Sigmoid colon (tissue), 7 donors: ENCODE results near the gene VPS45. TPM values are rescaled to one million over a fixed set of nuclear protein-coding genes. Genes with fewer than 3 reads are reported as not detected.
A peak's percentile ranks its signal among the peaks of the same experiment; 100 is the strongest.

Source experiments
- DNase-seq: peaks from one replicate; pipeline ENCODE4 v3.0.0-alpha.2; 2019
- H3K27ac ChIP-seq, 4 donors: fragments of 200-600 bp; sonication (generic); one replicate each; pipeline ENCODE4 v1.5.1; 2016 to 2019; ENCODE audit warnings: mild to moderate bottlenecking in 1 of 4
- H3K27me3 ChIP-seq, 3 donors: fragments of 200-600 bp; sonication (generic); one replicate each; pipeline ENCODE4 v1.5.1; 2019; ENCODE audit warnings: mild to moderate bottlenecking in 1 of 3
- H3K36me3 ChIP-seq, 4 donors: fragments of 200-600 bp; sonication (generic); one replicate each; pipeline ENCODE4 v1.5.1; 2016 to 2019
- H3K4me1 ChIP-seq, 4 donors: fragments of 200-600 bp; sonication (generic); one replicate each; pipeline ENCODE4 v1.5.1; 2017 to 2019
- H3K4me3 ChIP-seq, 4 donors: fragments of 200-600 bp; sonication (generic); one replicate each; pipeline ENCODE4 v1.5.1; 2017 to 2019; ENCODE audit warnings: mild to moderate bottlenecking in 2 of 4, moderate library complexity in 1 of 4
- H3K9me3 ChIP-seq, 4 donors: fragments of 200-600 bp in 3 of 4; sonication (generic) in 3 of 4; one replicate each; pipeline versions ENCODE4 v1.5.1 to v1.6.1; 2013 to 2019
- CTCF ChIP-seq, 4 experiments: fragments of 450-650 bp in 3 of 4; fragments of 200-600 bp in 1 of 4; IDR thresholded peaks; one replicate each; pipeline ENCODE4 v1.5.1; 2016 to 2019; ENCODE audit warnings: antibody characterized with exemption in 4 of 4, mild to moderate bottlenecking in 3 of 4, moderate library complexity in 2 of 4
- EP300 ChIP-seq, 4 donors: sonication (generic); formaldehyde crosslinking; IDR thresholded peaks; one replicate each; pipeline ENCODE4 v1.6.1; 2017; ENCODE audit warnings: antibody characterized with exemption in 4 of 4
- POLR2A ChIP-seq, 2 donors: fragments of 450-650 bp; IDR thresholded peaks; one replicate each; pipeline ENCODE4 v1.6.1; 2016; ENCODE audit warnings: antibody characterized with exemption in 2 of 2, mild to moderate bottlenecking in 2 of 2, moderate library complexity in 2 of 2
- POLR2AphosphoS5 ChIP-seq, 4 donors: sonication (generic); formaldehyde crosslinking; IDR thresholded peaks; one replicate each; pipeline ENCODE4 v1.6.1; 2017; ENCODE audit warnings: antibody characterized with exemption in 4 of 4
- WGBS, 2 donors: extraction: QIAGEN DNeasy Blood & Tissue Kit; methylation state at CpG; one replicate each; pipeline ENCODE4 v1.1.7; 2013; 5-methylcytosine and 5-hydroxymethylcytosine counted together
- intact Hi-C: fragments of 100-400 bp; cut with DNase I; formaldehyde crosslinking; loops from one replicate; pipeline ENCODE4 v1.15.1; 2023
- polyA plus RNA-seq, 3 donors: library from polyadenylated mRNA; stranded (reverse); fragments of 200-250 nt; gene quantifications; one replicate each; pipeline ENCODE4 v1.2.3, GENCODE V29; 2013
- total RNA-seq, 4 donors: library from RNA; depleted of rRNA; stranded (reverse); fragments of >200 nt; gene quantifications; one replicate each; pipeline ENCODE4 v1.1.0, GENCODE V29; 2016
- donor health status: healthy with polysubstance abuse.
- donor health status: Bipolar disorder and iron deficiency.
- donor health status: healthy.

VPS45 gene
- total and polyA plus RNA-seq, 7 donors, result 16.2 to 68.1 (median 44.6) TPM

DNA sequence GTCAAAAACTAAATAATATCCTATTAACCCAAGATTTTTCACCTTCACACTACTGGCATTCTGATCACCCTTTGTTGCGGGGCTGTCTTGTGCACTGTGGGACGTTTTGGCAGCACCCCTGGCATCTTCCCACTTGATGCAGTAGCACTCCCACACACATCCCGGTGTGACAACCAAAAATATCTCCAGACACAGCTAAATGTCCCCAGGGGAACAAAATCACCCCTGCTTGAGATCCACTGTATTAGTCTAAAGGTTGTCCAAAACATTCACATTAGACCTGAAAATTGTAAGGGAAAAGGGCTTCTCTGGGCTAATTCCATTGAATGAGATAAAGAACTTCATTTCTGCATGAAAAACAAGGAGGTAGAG is 120.0 kb downstream of the VPS45 start:
- TF ChIP-seq POLR2AphosphoS5 (IDR thresholded peaks at IDR 0.05) (no peak), CTCF (IDR thresholded peaks at IDR 0.05) (no peak), EP300 (IDR thresholded peaks at IDR 0.05) (no peak), POLR2A (IDR thresholded peaks at IDR 0.05) (no peak)
- no peak overlapping the region for H3K27ac ChIP-seq
- no peaks in the 10 kb centered on the region for H3K27me3 ChIP-seq
- intact Hi-C loops, result loop anchor here (5.0 kb wide), 1 partner anchor 225 kb away; no protein-coding TSS in a partner anchor
- H3K4me1 ChIP-seq, result peaks cover 0 to 16% (median 6%) of the 10 kb centered on the region in 4 donors
- no peaks in the 10 kb centered on the region for H3K9me3 ChIP-seq
- 33 to 35% methylated on average over 3 of the region's 3 CpGs for WGBS, 2 donors
- no peak overlapping the region for H3K4me3 ChIP-seq
- no peak for DNase-seq
- H3K36me3 ChIP-seq, result no peaks in the 10 kb centered on the region

DNA sequence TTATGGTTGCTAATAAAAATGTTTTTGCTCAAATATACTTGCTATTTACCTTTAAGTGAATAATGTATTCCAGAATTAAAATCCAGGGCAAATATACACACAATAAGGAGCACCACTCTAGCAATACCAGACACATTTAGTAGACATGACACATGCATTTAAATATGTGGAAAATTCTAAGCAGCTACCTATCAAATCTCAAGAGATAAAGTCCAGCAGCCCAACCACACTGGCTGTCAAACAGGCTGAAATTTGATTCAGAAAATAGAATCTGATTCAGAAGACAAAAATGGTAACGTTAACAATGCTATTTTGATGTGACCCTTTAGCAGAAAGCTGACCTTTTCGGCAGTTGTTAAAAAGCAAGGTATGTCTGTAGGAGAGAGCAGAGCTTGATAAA is 124.4 kb downstream of the VPS45 start:
- Histone ChIP-seq H3K27me3 (no peaks in the 10 kb centered on the region), H3K27ac (peak overlapping the region in 1 of 4 donors; percentile 51), H3K9me3 (no peaks in the 10 kb centered on the region), H3K36me3 (no peaks in the 10 kb centered on the region), H3K4me1 (peaks cover 0 to 9% (median 4%) of the 10 kb centered on the region in 4 donors), H3K4me3 (no peak overlapping the region)
- TF ChIP-seq POLR2AphosphoS5 (IDR thresholded peaks at IDR 0.05) (no peak), CTCF (IDR thresholded peaks at IDR 0.05) (no peak), POLR2A (IDR thresholded peaks at IDR 0.05) (no peak), EP300 (IDR thresholded peaks at IDR 0.05) (no peak)
- WGBS, 2 donors, result 63 to 80% methylated on average over 2 of the region's 2 CpGs
- DNase-seq, result no peak
- intact Hi-C loops, result no loop called here

GRCh38 chr1:150194381-150195031 is 126.9 kb downstream of the VPS45 start:
- H3K36me3 ChIP-seq, result no peaks in the 10 kb centered on the region
- 93 to 96% methylated on average over 4 of the region's 4 CpGs for WGBS, 2 donors
- intact Hi-C loops, result no loop called here

More at GRCh38 chr1:150194381-150195031, 126.9 kb downstream of the VPS45 start:
- DNase-seq, result no peak
- TF ChIP-seq POLR2AphosphoS5 (IDR thresholded peaks at IDR 0.05) (no peak), CTCF (IDR thresholded peaks at IDR 0.05) (no peak), POLR2A (IDR thresholded peaks at IDR 0.05) (no peak), EP300 (IDR thresholded peaks at IDR 0.05) (no peak)
- H3K4me1 ChIP-seq, result peaks cover 0 to 7% (median 3%) of the 10 kb centered on the region in 4 donors
- H3K27me3 ChIP-seq, result no peaks in the 10 kb centered on the region
- H3K9me3 ChIP-seq, result no peaks in the 10 kb centered on the region
- H3K4me3 ChIP-seq, result no peak overlapping the region
- no peak overlapping the region for H3K27ac ChIP-seq

Other genes starting within 250 kb of the VPS45 start
- 10 to 100 TPM; 36.0 to 61.4 (median 50.6) TPM for gene BOLA1, start 168.2 kb upstream of the VPS45 start, total RNA-seq
- 10 to 100 TPM; 19.2 to 26.6 (median 21.5) TPM for gene BOLA1, start 168.2 kb upstream of the VPS45 start, polyA plus RNA-seq
- 1 to 10 TPM; 3.3 to 6.9 (median 5.7) TPM for gene SV2A, start 149.9 kb upstream of the VPS45 start, total RNA-seq
- 1 to 10 TPM in 1 of 3 donors, under 1 TPM in 1, not detected in 1; 0.60 to 2.7 TPM for gene SV2A, start 149.9 kb upstream of the VPS45 start, polyA plus RNA-seq
- 10 to 100 TPM in 2 of 4 donors, 1 to 10 TPM in 2; 7.8 to 17.7 (median 10.4) TPM for gene SF3B4, start 140.0 kb upstream of the VPS45 start, total RNA-seq
- gene SF3B4, start 140.0 kb upstream of the VPS45 start, polyA plus RNA-seq, result 10 to 100 TPM; 19.0 to 51.1 (median 30.6) TPM
- 10 to 100 TPM; 10.3 to 22.5 (median 17.9) TPM for gene MTMR11, start 130.9 kb upstream of the VPS45 start, total RNA-seq
- gene MTMR11, start 130.9 kb upstream of the VPS45 start, polyA plus RNA-seq, result 10 to 100 TPM; 69.9 to 85.8 (median 76.9) TPM
- 10 to 100 TPM; 17.0 to 25.2 (median 19.5) TPM for gene OTUD7B, start 57.0 kb upstream of the VPS45 start, total RNA-seq
- 1 to 10 TPM; 6.0 to 9.4 (median 8.6) TPM for gene OTUD7B, start 57.0 kb upstream of the VPS45 start, polyA plus RNA-seq
- gene PLEKHO1, start 82.1 kb downstream of the VPS45 start, total RNA-seq, result 100 to 1,000 TPM; 251 to 402 (median 338) TPM
- 10 to 100 TPM; 14.1 to 65.0 (median 28.2) TPM for gene PLEKHO1, start 82.1 kb downstream of the VPS45 start, polyA plus RNA-seq
- gene ANP32E, start 168.3 kb downstream of the VPS45 start, total RNA-seq, result 10 to 100 TPM; 11.9 to 25.5 (median 20.1) TPM
- 10 to 100 TPM; 11.4 to 32.6 (median 11.8) TPM for gene ANP32E, start 168.3 kb downstream of the VPS45 start, polyA plus RNA-seq
- 1 to 10 TPM; 1.4 to 4.3 (median 1.5) TPM for gene CA14, start 190.0 kb downstream of the VPS45 start, total RNA-seq
- gene CA14, start 190.0 kb downstream of the VPS45 start, polyA plus RNA-seq, result under 1 TPM in 1 of 3 donors, not detected in 2; 0.35 TPM
- 10 to 100 TPM; 44.6 to 59.2 (median 48.0) TPM for gene APH1A, start 201.2 kb downstream of the VPS45 start, total RNA-seq
- gene APH1A, start 201.2 kb downstream of the VPS45 start, polyA plus RNA-seq, result 100 to 1,000 TPM; 134 to 228 (median 145) TPM
- gene C1orf54, start 205.0 kb downstream of the VPS45 start, total RNA-seq, result 10 to 100 TPM; 14.8 to 49.7 (median 39.4) TPM
- 10 to 100 TPM; 15.7 to 27.0 (median 23.8) TPM for gene C1orf54, start 205.0 kb downstream of the VPS45 start, polyA plus RNA-seq
- 10 to 100 TPM; 11.4 to 15.3 (median 13.5) TPM for gene CIART, start 214.8 kb downstream of the VPS45 start, total RNA-seq
- 1 to 10 TPM in 2 of 3 donors, not detected in 1; 2.5 to 4.2 TPM for gene CIART, start 214.8 kb downstream of the VPS45 start, polyA plus RNA-seq
- 10 to 100 TPM; 36.8 to 68.3 (median 58.4) TPM for gene MRPS21, start 226.1 kb downstream of the VPS45 start, total RNA-seq
- 10 to 100 TPM; 64.3 to 94.3 (median 71.0) TPM for gene MRPS21, start 226.1 kb downstream of the VPS45 start, polyA plus RNA-seq